ENCODE data around the gene CALY.

Gene CALY

GRCh38 chr10:133286366-133286765, 50.3 kb downstream of the CALY start:
- Histone ChIP-seq H3K36me3 (ENCODE audit: control insufficient read depth in 1 of 2, insufficient read depth in 2 of 2, low read length in 2 of 2) (peaks cover 77 to 85% of the 10 kb centered on the region in 2 experiments), H2BK5ac (ENCODE audit: low read depth, low read length, poor library complexity) (no peak overlapping the region), H3K4me1 (ENCODE audit: control insufficient read depth in 1 of 2, insufficient read depth in 2 of 2, low read length in 2 of 2) (no peaks in the 10 kb centered on the region), H3K79me2 (ENCODE audit: control insufficient read depth, insufficient read depth, low read length, poor library complexity) (no peaks in the 10 kb centered on the region), H3K18ac (ENCODE audit: low read length) (no peak overlapping the region), H3K4me3 (ENCODE audit: low read depth, low read length) (no peak overlapping the region), H3K23ac (ENCODE audit: low read length) (no peak overlapping the region), H3K9me3 (ENCODE audit: insufficient read depth, low read depth, low read length) (peaks cover 1% of the 10 kb centered on the region), H3K79me1 (ENCODE audit: low read length) (no peaks in the 10 kb centered on the region), H2AK5ac (ENCODE audit: low read length) (no peak overlapping the region), H3K27me3 (ENCODE audit: insufficient read depth, low read length) (no peaks in the 10 kb centered on the region), H4K91ac (ENCODE audit: low read depth, low read length) (no peak overlapping the region), H3K4me2 (ENCODE audit: low read length) (no peak overlapping the region), H2AFZ (ENCODE audit: insufficient read depth, low read length, poor library complexity) (no peak overlapping the region), H4K12ac (ENCODE audit: low read depth, low read length) (no peak overlapping the region), H2BK120ac (ENCODE audit: insufficient read depth, low read length, poor library complexity) (no peak overlapping the region), H3K14ac (ENCODE audit: low read length) (no peak overlapping the region), H4K8ac (ENCODE audit: low read depth, low read length) (no peak overlapping the region), H3K9ac (ENCODE audit: low read length) (no peak overlapping the region), H3K27ac (ENCODE audit: low read depth, low read length) (no peak overlapping the region), H2BK12ac (ENCODE audit: low read length) (no peak overlapping the region), H3K4ac (ENCODE audit: low read depth, low read length) (no peak overlapping the region)
- no CpG with 5 or more reads among the region's 18 CpGs for WGBS (ENCODE audit: extremely low coverage, insufficient coverage, insufficient read length)
- DNase-seq: no peak

- H3K36me3 ChIP-seq (ENCODE audit: control insufficient read depth in 1 of 2, insufficient read depth in 2 of 2, low read length in 2 of 2): peaks cover 82 to 89% of the 10 kb centered on the region in 2 experiments
- peaks cover 1% of the 10 kb centered on the region for H3K9me3 ChIP-seq (ENCODE audit: insufficient read depth, low read depth, low read length)
- no peak overlapping the region for H3K9ac ChIP-seq (ENCODE audit: low read length)
- no CpG with 5 or more reads among the region's 36 CpGs for WGBS (ENCODE audit: extremely low coverage, insufficient coverage, insufficient read length)
- H3K4me1 ChIP-seq (ENCODE audit: control insufficient read depth in 1 of 2, insufficient read depth in 2 of 2, low read length in 2 of 2): no peaks in the 10 kb centered on the region
- H2AFZ ChIP-seq (ENCODE audit: insufficient read depth, low read length, poor library complexity): no peak overlapping the region
- H4K8ac ChIP-seq (ENCODE audit: low read depth, low read length): no peak overlapping the region
- no peak overlapping the region for H4K12ac ChIP-seq (ENCODE audit: low read depth, low read length)
- H3K4me3 ChIP-seq (ENCODE audit: low read depth, low read length): no peak overlapping the region
- H3K79me1 ChIP-seq (ENCODE audit: low read length): no peaks in the 10 kb centered on the region
- H3K23ac ChIP-seq (ENCODE audit: low read length): no peak overlapping the region
- no peak overlapping the region for H3K14ac ChIP-seq (ENCODE audit: low read length)
- H3K27me3 ChIP-seq (ENCODE audit: insufficient read depth, low read length): no peaks in the 10 kb centered on the region
- H2BK120ac ChIP-seq (ENCODE audit: insufficient read depth, low read length, poor library complexity): no peak overlapping the region
- H2BK12ac ChIP-seq (ENCODE audit: low read length): no peak overlapping the region
- DNase-seq: no peak
- H4K91ac ChIP-seq (ENCODE audit: low read depth, low read length): no peak overlapping the region
- no peak overlapping the region for H3K18ac ChIP-seq (ENCODE audit: low read length)
- no peak overlapping the region for H3K4ac ChIP-seq (ENCODE audit: low read depth, low read length)
- H2BK5ac ChIP-seq (ENCODE audit: low read depth, low read length, poor library complexity): no peak overlapping the region
- H3K4me2 ChIP-seq (ENCODE audit: low read length): no peak overlapping the region
- H3K79me2 ChIP-seq (ENCODE audit: control insufficient read depth, insufficient read depth, low read length, poor library complexity): no peaks in the 10 kb centered on the region
- no peak overlapping the region for H2AK5ac ChIP-seq (ENCODE audit: low read length)
- H3K27ac ChIP-seq (ENCODE audit: low read depth, low read length): no peak overlapping the region
Observed at GRCh38 chr10:133285217-133285616, 51.5 kb downstream of the CALY start.

GRCh38 chr10:133283931-133284330, 52.8 kb downstream of the CALY start:
- Histone ChIP-seq H4K91ac (ENCODE audit: low read depth, low read length) (no peak overlapping the region), H2BK12ac (ENCODE audit: low read length) (no peak overlapping the region), H3K4me2 (ENCODE audit: low read length) (no peak overlapping the region)

GRCh38 chr10:133282846-133283390, 53.8 kb downstream of the CALY start:
- H2BK120ac ChIP-seq (ENCODE audit: insufficient read depth, low read length, poor library complexity): no peak overlapping the region
- no peak overlapping the region for H3K14ac ChIP-seq (ENCODE audit: low read length)
- DNase-seq: no peak
- H4K91ac ChIP-seq (ENCODE audit: low read depth, low read length): no peak overlapping the region
- no peak overlapping the region for H4K12ac ChIP-seq (ENCODE audit: low read depth, low read length)
- no peak overlapping the region for H3K18ac ChIP-seq (ENCODE audit: low read length)
- H3K36me3 ChIP-seq (ENCODE audit: control insufficient read depth in 1 of 2, insufficient read depth in 2 of 2, low read length in 2 of 2): peaks cover 66 to 72% of the 10 kb centered on the region in 2 experiments
- no peak overlapping the region for H2AFZ ChIP-seq (ENCODE audit: insufficient read depth, low read length, poor library complexity)
- no CpG with 5 or more reads among the region's 24 CpGs for WGBS (ENCODE audit: extremely low coverage, insufficient coverage, insufficient read length)
- H2BK12ac ChIP-seq (ENCODE audit: low read length): no peak overlapping the region
- H3K4me1 ChIP-seq (ENCODE audit: control insufficient read depth in 1 of 2, insufficient read depth in 2 of 2, low read length in 2 of 2): peaks cover 14 to 18% of the 10 kb centered on the region in 2 experiments
- H3K4me3 ChIP-seq (ENCODE audit: low read depth, low read length): no peak overlapping the region
- H2BK5ac ChIP-seq (ENCODE audit: low read depth, low read length, poor library complexity): no peak overlapping the region
- H3K9ac ChIP-seq (ENCODE audit: low read length): no peak overlapping the region
- H2AK5ac ChIP-seq (ENCODE audit: low read length): no peak overlapping the region
- H3K79me2 ChIP-seq (ENCODE audit: control insufficient read depth, insufficient read depth, low read length, poor library complexity): no peaks in the 10 kb centered on the region
- no peaks in the 10 kb centered on the region for H3K9me3 ChIP-seq (ENCODE audit: insufficient read depth, low read depth, low read length)
- no peak overlapping the region for H3K4ac ChIP-seq (ENCODE audit: low read depth, low read length)
- H3K27me3 ChIP-seq (ENCODE audit: insufficient read depth, low read length): no peaks in the 10 kb centered on the region
- no peak overlapping the region for H4K8ac ChIP-seq (ENCODE audit: low read depth, low read length)
- peaks cover 3% of the 10 kb centered on the region for H3K79me1 ChIP-seq (ENCODE audit: low read length)
- H3K4me2 ChIP-seq (ENCODE audit: low read length): no peak overlapping the region
- H3K27ac ChIP-seq (ENCODE audit: low read depth, low read length): no peak overlapping the region
- H3K23ac ChIP-seq (ENCODE audit: low read length): no peak overlapping the region

More at GRCh38 chr10:133283931-133284330, 52.8 kb downstream of the CALY start:
- no peak overlapping the region for H2BK5ac ChIP-seq (ENCODE audit: low read depth, low read length, poor library complexity)
- no peak overlapping the region for H3K18ac ChIP-seq (ENCODE audit: low read length)
- no peak overlapping the region for H2BK120ac ChIP-seq (ENCODE audit: insufficient read depth, low read length, poor library complexity)
- H3K27ac ChIP-seq (ENCODE audit: low read depth, low read length): no peak overlapping the region
- H3K9ac ChIP-seq (ENCODE audit: low read length): no peak overlapping the region
- H3K14ac ChIP-seq (ENCODE audit: low read length): no peak overlapping the region
- H3K79me1 ChIP-seq (ENCODE audit: low read length): no peaks in the 10 kb centered on the region
- H3K27me3 ChIP-seq (ENCODE audit: insufficient read depth, low read length): no peaks in the 10 kb centered on the region
- no peak overlapping the region for H3K4ac ChIP-seq (ENCODE audit: low read depth, low read length)
- no peaks in the 10 kb centered on the region for H3K79me2 ChIP-seq (ENCODE audit: control insufficient read depth, insufficient read depth, low read length, poor library complexity)
- H3K4me1 ChIP-seq (ENCODE audit: control insufficient read depth in 1 of 2, insufficient read depth in 2 of 2, low read length in 2 of 2): peaks cover 9 to 10% of the 10 kb centered on the region in 2 experiments
- WGBS (ENCODE audit: extremely low coverage, insufficient coverage, insufficient read length): no CpG with 5 or more reads among the region's 24 CpGs
- H2AFZ ChIP-seq (ENCODE audit: insufficient read depth, low read length, poor library complexity): no peak overlapping the region
- peaks cover 1% of the 10 kb centered on the region for H3K9me3 ChIP-seq (ENCODE audit: insufficient read depth, low read depth, low read length)
- no peak overlapping the region for H2AK5ac ChIP-seq (ENCODE audit: low read length)
- H3K23ac ChIP-seq (ENCODE audit: low read length): no peak overlapping the region
- no peak overlapping the region for H4K8ac ChIP-seq (ENCODE audit: low read depth, low read length)
- H3K4me3 ChIP-seq (ENCODE audit: low read depth, low read length): no peak overlapping the region
- peaks cover 76 to 82% of the 10 kb centered on the region in 2 experiments for H3K36me3 ChIP-seq (ENCODE audit: control insufficient read depth in 1 of 2, insufficient read depth in 2 of 2, low read length in 2 of 2)
- no peak overlapping the region for H4K12ac ChIP-seq (ENCODE audit: low read depth, low read length)
- DNase-seq: no peak
